Ovary (tissue), 9 donors: Measurements from ENCODE around the gene FBXW8. TPM values are rescaled to one million over a fixed set of nuclear protein-coding genes. Genes with fewer than 3 reads are reported as not detected.

Experiments
- DNase-seq, 5 donors: peaks; one replicate each; pipeline ENCODE4 v3.0.0-alpha.2; 2019 to 2020
- H3K27ac ChIP-seq, 2 donors: fragments of 200-600 bp; one replicate each; pipeline versions ENCODE4 v1.5.1 to v1.8.0; 2019 to 2022
- H3K27me3 ChIP-seq: fragments of 200-600 bp; one replicate; pipeline ENCODE4 v1.8.0; 2022
- H3K36me3 ChIP-seq: fragments of 200-600 bp; sonication (generic); one replicate; pipeline ENCODE4 v1.5.1; 2019
- H3K4me1 ChIP-seq: one replicate; pipeline ENCODE4 v1.8.1; 2013; ENCODE audit warnings: mild to moderate bottlenecking, moderate library complexity; ENCODE audit not compliant: insufficient read depth
- H3K4me3 ChIP-seq: fragments of 200-600 bp; sonication (generic); one replicate; pipeline ENCODE4 v1.5.1; 2017
- H3K9me3 ChIP-seq, 2 donors: fragments of 200-600 bp in 1 of 2; sonication (generic) in 1 of 2; one replicate each; pipeline versions ENCODE4 v1.5.1 to v1.8.1; 2013 to 2019; ENCODE audit warnings: mild to moderate bottlenecking in 1 of 2, moderate library complexity in 1 of 2
- CTCF ChIP-seq, 3 donors: fragments of 450-650 bp in 2 of 3; fragments of 200-600 bp in 1 of 3; IDR thresholded peaks; one replicate each; pipeline versions ENCODE4 v1.5.1 to v1.8.0; 2016 to 2022; ENCODE audit warnings: antibody characterized with exemption in 3 of 3, mild to moderate bottlenecking in 1 of 3
- EP300 ChIP-seq: sonication (generic); formaldehyde crosslinking; IDR thresholded peaks from one replicate; pipeline ENCODE4 v1.6.1; 2017; ENCODE audit warnings: antibody characterized with exemption
- POLR2A ChIP-seq: fragments of 450-650 bp; IDR thresholded peaks from one replicate; pipeline ENCODE4 v1.6.1; 2017; ENCODE audit warnings: antibody characterized with exemption, mild to moderate bottlenecking, moderate library complexity
- WGBS, 3 donors: extraction: QIAGEN DNeasy Blood & Tissue Kit in 1 of 3; methylation state at CpG; one replicate each; pipeline versions ENCODE4 v1.1.5 to v1.1.7; 2013 to 2017; 5-methylcytosine and 5-hydroxymethylcytosine counted together
- intact Hi-C, 4 donors: fragments of 100-400 bp; cut with DNase I; formaldehyde crosslinking; loops; one replicate each; pipeline versions ENCODE4 v1.11.0 to v1.15.1; 2022 to 2023
- polyA plus RNA-seq, 2 donors: library from polyadenylated mRNA; stranded (reverse); fragments of 200-250 nt in 1 of 2; fragments of 350-450 nt in 1 of 2; fragmentation: Illumina TruSeq in 1 of 2; extraction: RNeasy Lipid Tissue Mini Kit (QIAGEN cat#74804) in 1 of 2; gene quantifications; one replicate each; pipeline ENCODE4 v1.2.3, GENCODE V29; 2013 to 2014
- total RNA-seq, 7 donors: library from RNA; depleted of rRNA in 2 of 7; stranded (reverse); fragments of >200 nt in 2 of 7; fragmentation: NEBNext Ultra II Directional in 3 of 7; extraction: Animal tissue kit (Norgen Biotek cat#: 25700) in 3 of 7; gene quantifications; one replicate each; pipeline versions ENCODE4 v1.1.0 to v1.2.4, GENCODE V29; 2016 to 2023
- donor health status: DM: no; HTN: no; CAD: no; lungs with moderate emphysema.
- donor health status: DM: no; HTN: no; CAD: no.
- donor health status: Bipolar disorder and iron deficiency.
- donor health status: DM: yes; HTN: yes; CAD: no.
- donor health status: DM: no; HTN: no; CAD: no.
- donor health status: DM: yes; HTN: yes; CAD: no.

The FBXW8 gene
- total and polyA plus RNA-seq, 9 donors: 7.4 to 23.1 (median 16.6) TPM

- Histone ChIP-seq H3K4me1 (peaks cover 5% of the 10 kb centered on the region), H3K4me3 (no peak overlapping the region), H3K9me3 (no peaks in the 10 kb centered on the region), H3K27me3 (no peaks in the 10 kb centered on the region), H3K36me3 (no peaks in the 10 kb centered on the region), H3K27ac (no peak overlapping the region)
- 90 to 94% (median 92%) methylated on average over 14 of the region's 14 CpGs for WGBS, 3 donors
- TF ChIP-seq POLR2A (no peak), EP300 (no peak), CTCF (IDR thresholded peaks at IDR 0.05) (no peak)
- no peak for DNase-seq
- intact Hi-C loops: no loop called here
Observed at GRCh38 chr12:117069926-117070900, 159.5 kb downstream of the FBXW8 start.

DNA sequence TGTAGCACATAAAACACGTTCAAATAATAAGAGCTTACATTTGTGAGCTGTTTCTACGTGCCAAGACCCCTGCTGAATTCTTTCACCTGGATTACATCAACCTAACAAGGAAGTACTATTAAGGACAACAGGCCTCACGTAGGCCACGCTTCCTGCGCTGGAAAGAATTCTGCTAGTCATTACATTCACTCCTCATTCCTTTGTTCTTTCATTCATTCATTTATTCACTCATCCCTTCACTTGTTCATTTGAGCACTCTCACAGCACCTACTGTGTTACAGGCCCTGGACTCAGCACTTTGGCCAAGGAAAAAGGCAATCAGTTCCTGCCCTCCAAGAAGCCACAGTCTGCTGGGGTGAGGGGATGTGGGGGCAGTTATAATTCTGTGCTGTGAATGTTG lies 160.3 kb downstream of the FBXW8 start:
- WGBS, 3 donors: 84 to 91% (median 89%) methylated on average over 5 of the region's 5 CpGs
- H3K9me3 ChIP-seq: no peaks in the 10 kb centered on the region
- no peaks in the 10 kb centered on the region for H3K36me3 ChIP-seq
- no peak overlapping the region for H3K4me3 ChIP-seq
- DNase-seq: no peak
- H3K27ac ChIP-seq: no peak overlapping the region
- intact Hi-C loops: no loop called here
- TF ChIP-seq POLR2A (no peak), CTCF (IDR thresholded peaks at IDR 0.05) (no peak), EP300 (no peak)
- H3K27me3 ChIP-seq: no peaks in the 10 kb centered on the region
- peaks cover 5% of the 10 kb centered on the region for H3K4me1 ChIP-seq

DNA sequence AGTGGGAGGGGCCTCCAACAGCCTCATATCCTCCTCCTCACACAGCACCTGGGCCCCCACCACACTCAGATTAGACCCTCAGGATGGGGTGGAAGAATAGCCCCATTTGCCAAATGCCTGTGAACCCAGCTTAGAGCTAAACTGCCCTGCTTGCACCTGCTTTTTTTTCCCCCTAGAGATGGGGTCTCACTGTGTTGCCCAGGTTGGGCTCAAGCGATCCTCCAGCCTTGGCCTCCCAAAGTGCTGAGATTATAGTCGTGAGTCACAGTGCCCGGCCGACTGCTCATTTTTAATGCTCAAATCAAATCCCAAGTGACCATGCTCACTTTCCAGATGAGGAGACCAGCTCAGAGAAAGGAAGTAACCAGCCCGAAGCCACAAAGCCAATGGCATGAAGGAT lies 161.4 kb downstream of the FBXW8 start:
- no peak for DNase-seq
- intact Hi-C loops: no loop called here
- H3K4me3 ChIP-seq: no peak overlapping the region
- TF ChIP-seq EP300 (no peak), CTCF (IDR thresholded peaks at IDR 0.05) (no peak), POLR2A (no peak)
- H3K9me3 ChIP-seq: no peaks in the 10 kb centered on the region
- peaks cover 5% of the 10 kb centered on the region for H3K4me1 ChIP-seq
- no peaks in the 10 kb centered on the region for H3K27me3 ChIP-seq
- 91 to 97% (median 93%) methylated on average over 5 of the region's 5 CpGs for WGBS, 3 donors
- no peak overlapping the region for H3K27ac ChIP-seq
- H3K36me3 ChIP-seq: no peaks in the 10 kb centered on the region

- WGBS, 3 donors: 72 to 82% (median 78%) methylated on average over 10 of the region's 10 CpGs
- H3K36me3 ChIP-seq: no peaks in the 10 kb centered on the region
- H3K27me3 ChIP-seq: no peaks in the 10 kb centered on the region
- peak overlapping the region in 1 of 2 donors; percentile 41 for H3K27ac ChIP-seq
- no peak overlapping the region for H3K4me3 ChIP-seq
- peak in 1 of 5 donors; percentile 47 for DNase-seq
- H3K9me3 ChIP-seq: no peaks in the 10 kb centered on the region
- intact Hi-C loops: no loop called here
- H3K4me1 ChIP-seq: peaks cover 5% of the 10 kb centered on the region
- TF ChIP-seq POLR2A (no peak), EP300 (no peak), CTCF (IDR thresholded peaks at IDR 0.05) (no peak)
Observed at GRCh38 chr12:117072736-117073490, 162.2 kb downstream of the FBXW8 start.
